Measurements from ENCODE around the gene GFAP. TPM values are rescaled to one million over a fixed set of nuclear protein-coding genes. Genes with fewer than 3 reads are reported as not detected.

Gene GFAP
- total RNA-seq, 1 experiment from 2014 or later: 1.2 TPM

- no peak overlapping the region; the same call in 1 of the 2 replicates for H3K14ac ChIP-seq (ENCODE audit: insufficient read depth, low read length)
- DNase-seq: no peak
- no peak overlapping the region for H3K56ac ChIP-seq (ENCODE audit: insufficient read length, low read depth, low read length)
- H2AK5ac ChIP-seq (ENCODE audit: insufficient read length, low read length): no peak overlapping the region
- no peak overlapping the region for H3T11ph ChIP-seq (ENCODE audit: low read length)
- no peak overlapping the region for H3K4me3 Mint-ChIP-seq
- peaks cover 14 to 15% of the 10 kb centered on the region in 2 experiments for H3K4me1 Mint-ChIP-seq
- H2BK120ac ChIP-seq (ENCODE audit: low read depth, low read length, poor library complexity, severe bottlenecking): no peak overlapping the region
- H3K36me3 Mint-ChIP-seq (ENCODE audit: insufficient read depth in 1 of 3, low read depth in 3 of 3): no peaks in the 10 kb centered on the region
- no peak overlapping the region for H3K4ac ChIP-seq (ENCODE audit: low read depth, low read length)
- H2BK12ac ChIP-seq (ENCODE audit: insufficient read length, low read depth, low read length): no peak overlapping the region
- H3K27ac ChIP-seq (ENCODE audit: insufficient read length, low read depth, low read length): no peak overlapping the region
- H3K4me1 ChIP-seq (ENCODE audit: insufficient read depth, low read length): peaks cover 4% of the 10 kb centered on the region; the same call in 1 of the 2 replicates
- no peak overlapping the region for H2BK20ac ChIP-seq (ENCODE audit: low read depth, low read length, poor library complexity, severe bottlenecking)
- no peak overlapping the region for H3K23ac ChIP-seq (ENCODE audit: insufficient read length, low read depth, low read length)
- H2BK5ac ChIP-seq (ENCODE audit: insufficient read length, low read length): no peak overlapping the region
- H2AFZ ChIP-seq (ENCODE audit: low read length): no peak overlapping the region
- H2BK15ac ChIP-seq (ENCODE audit: low read depth, low read length): no peak overlapping the region
- H3K4me2 ChIP-seq (ENCODE audit: insufficient read depth, insufficient read length, low read length): no peak overlapping the region
- no peaks in the 10 kb centered on the region for H4K20me1 ChIP-seq (ENCODE audit: control insufficient read depth, insufficient read depth, insufficient read length)
- no peak overlapping the region for H4K91ac ChIP-seq (ENCODE audit: insufficient read length, low read depth, low read length)
- peaks cover 6% of the 10 kb centered on the region for H3K23me2 ChIP-seq (ENCODE audit: insufficient read length, low read depth, low read length, poor library complexity, severe bottlenecking)
- no CpG with 5 or more reads among the region's 11 CpGs for WGBS (ENCODE audit: extremely low coverage, insufficient read length, low lambda C conversion rate)
- H3K79me2 ChIP-seq (ENCODE audit: insufficient read depth, low read length): no peaks in the 10 kb centered on the region
- no peak overlapping the region for H3K27ac Mint-ChIP-seq
- no peaks in the 10 kb centered on the region for H3K9me3 ChIP-seq (ENCODE audit: control insufficient read depth, low read depth, low read length)
- no peak for TF ChIP-seq CTCF (conservative IDR thresholded peaks at IDR 0.05)
- H4K5ac ChIP-seq (ENCODE audit: insufficient read length, low read depth, low read length): no peak overlapping the region
- no peak overlapping the region for H4K8ac ChIP-seq (replicated peaks; ENCODE audit: insufficient read length, low read depth, low read length)
- H3K9me3 Mint-ChIP-seq: no peaks in the 10 kb centered on the region
- H3K27me3 ChIP-seq (ENCODE audit: insufficient read depth, low read length): peaks cover 4% of the 10 kb centered on the region; the same call in 1 of the 2 replicates
- no peaks in the 10 kb centered on the region for H3K79me1 ChIP-seq (ENCODE audit: insufficient read depth, low read depth, low read length, poor library complexity, severe bottlenecking)
- peaks cover 49% of the 10 kb centered on the region for H3K27me3 Mint-ChIP-seq (ENCODE audit: low read depth)
- no peak overlapping the region for H3K18ac ChIP-seq (ENCODE audit: insufficient read length, low read depth, low read length)
- no peak overlapping the region for H3K9ac ChIP-seq (ENCODE audit: extremely low read depth, insufficient read length, low read length)
Observed at GRCh38 chr17:44915862-44916780, 821 bp upstream of the GFAP start.
